COLO668 (cell line): Measurements from ENCODE around the gene NBDY.
"Not testable (repeated sequence)": the region's sequence is repeated elsewhere in the genome, so short reads cannot be mapped to it uniquely, and the experiment has no call there.

ENCODE experiments used
- DNase-seq: peaks from one replicate; lab custom pipeline; 2025; ENCODE audit not compliant: unreplicated experiment; lab: John Stamatoyannopoulos, UW

Gene NBDY

GRCh38 chrX:56800307-56800706 is 71.3 kb downstream of the NBDY start:
- DNase-seq: no peak

- no peak for DNase-seq
These were observed 71.8 kb downstream of the NBDY start for GRCh38 chrX:56800801-56801200.

DNA sequence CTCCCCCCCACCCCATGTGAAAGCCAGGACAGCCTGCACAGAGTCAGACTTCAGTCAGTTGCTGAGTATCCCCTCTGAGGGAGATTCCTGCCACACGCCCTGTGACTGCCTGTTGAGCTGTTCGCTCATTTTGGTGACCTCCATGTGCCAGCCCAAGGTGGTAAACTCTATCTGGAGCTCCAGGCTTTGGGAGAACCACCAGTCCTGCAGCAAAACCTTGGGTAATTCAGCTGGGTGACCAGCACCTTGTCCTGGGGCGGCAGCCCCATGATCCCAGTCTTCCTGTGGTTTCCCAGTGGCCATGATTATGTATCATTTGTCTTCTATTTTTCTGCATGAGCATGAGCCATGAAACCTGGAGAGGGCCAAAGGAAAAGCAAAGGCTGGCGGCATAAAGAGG is 73.4 kb downstream of the NBDY start:
- no peak for DNase-seq

- no peak for DNase-seq
These were observed 74.1 kb downstream of the NBDY start for GRCh38 chrX:56802921-56803849.

- no peak for DNase-seq
These were observed 75.0 kb downstream of the NBDY start for GRCh38 chrX:56803850-56804681.

- DNase-seq: no peak
These were observed 75.8 kb downstream of the NBDY start for GRCh38 chrX:56804867-56805266.

DNA sequence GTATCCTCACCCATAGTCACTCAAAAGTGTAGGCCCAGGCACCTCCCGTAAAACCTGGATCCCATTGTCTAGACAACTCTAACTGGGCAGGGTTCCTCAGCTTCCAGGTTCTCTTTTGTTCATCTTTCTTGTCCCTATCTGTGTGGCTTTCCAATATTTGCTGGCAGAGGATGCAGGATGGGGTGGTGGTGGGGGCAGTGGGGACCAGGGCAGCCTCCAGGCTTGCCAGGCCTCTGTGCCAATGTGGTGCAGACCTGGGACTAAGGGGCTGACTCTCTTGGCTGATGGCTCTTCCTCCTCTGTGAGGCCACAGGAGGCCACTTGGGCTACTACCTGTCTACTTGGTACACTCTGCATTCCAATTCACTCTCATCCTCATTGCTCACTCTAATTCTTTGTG is 76.4 kb downstream of the NBDY start:
- DNase-seq: no peak

- not testable (repeated sequence) for DNase-seq
These were observed 77.1 kb downstream of the NBDY start for GRCh38 chrX:56806176-56806575.

- no peak for DNase-seq
These were observed 82.6 kb downstream of the NBDY start for GRCh38 chrX:56811599-56811998.

DNA sequence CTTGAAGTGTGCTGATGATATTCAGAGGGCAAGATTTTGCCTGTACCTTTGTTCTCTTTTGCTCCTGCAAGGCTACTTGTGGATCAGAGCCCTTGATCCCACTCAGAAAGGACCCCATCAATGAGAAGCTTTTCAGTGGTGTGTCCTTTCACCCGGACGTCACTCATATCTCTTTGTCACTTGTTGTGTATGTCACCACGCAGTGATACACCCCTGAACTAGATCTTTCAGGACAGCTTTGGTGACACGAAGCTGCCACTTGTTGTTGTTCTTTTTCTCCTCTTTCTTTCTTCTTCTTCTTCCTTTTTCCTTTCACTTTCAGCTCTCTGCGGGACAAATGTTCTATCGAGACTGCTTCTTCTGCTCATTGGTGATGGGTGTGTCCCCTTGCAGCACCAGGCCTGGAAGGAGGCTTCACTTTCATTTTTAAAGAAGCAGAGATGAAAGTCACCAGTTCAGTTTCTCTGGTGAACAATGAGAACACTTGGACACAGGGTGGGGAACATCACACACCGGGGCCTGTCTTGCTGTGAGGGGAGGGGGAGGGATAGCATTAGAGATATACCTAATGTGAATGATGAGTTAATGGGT is 83.6 kb downstream of the NBDY start:
- DNase-seq: no peak

- DNase-seq: no peak
These were observed 84.3 kb downstream of the NBDY start for GRCh38 chrX:56813318-56813837.

- DNase-seq: no peak
These were observed 88.1 kb downstream of the NBDY start for GRCh38 chrX:56817179-56817578.

DNA sequence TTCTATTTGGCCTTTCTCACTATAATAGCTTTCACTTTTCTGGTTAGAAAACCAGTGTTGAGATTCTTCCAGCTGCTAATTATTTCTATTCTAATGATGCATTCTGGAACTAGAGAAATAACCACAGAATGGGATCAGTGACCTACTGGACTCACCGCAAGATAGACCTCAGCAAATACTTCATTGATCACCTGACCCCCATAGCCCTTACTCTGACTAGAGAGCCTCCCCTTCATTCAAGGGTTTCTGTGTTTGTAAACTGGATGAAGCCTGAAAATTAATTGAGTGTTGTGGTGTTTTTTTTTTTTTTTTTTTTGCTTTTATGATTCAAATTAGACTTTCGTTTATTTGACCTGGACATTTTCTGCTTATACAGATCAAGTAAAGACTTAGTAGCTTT is 97.0 kb downstream of the NBDY start:
- no peak for DNase-seq

DNA sequence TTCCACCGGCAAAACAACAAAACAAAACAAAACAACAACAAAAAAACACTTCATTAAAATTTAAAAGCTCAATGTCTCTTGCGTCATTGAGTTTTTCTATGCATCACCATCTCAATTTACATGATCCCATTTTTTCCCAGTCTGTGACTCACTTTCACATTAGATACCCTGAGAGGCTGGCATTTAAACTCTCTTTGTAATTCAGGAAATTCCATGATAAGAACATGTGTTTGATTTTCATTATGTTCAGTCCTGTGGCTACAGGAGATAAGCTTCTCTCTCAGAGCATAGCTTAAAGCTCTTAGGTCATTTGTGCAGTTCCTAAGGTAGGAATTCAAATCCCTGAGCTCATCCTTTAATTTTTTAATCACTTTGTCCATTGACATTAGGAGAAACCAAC is 104.6 kb downstream of the NBDY start:
- DNase-seq: no peak

GRCh38 chrX:56853436-56853835 is 124.4 kb downstream of the NBDY start:
- DNase-seq: peak; percentile 0

- DNase-seq: no peak
These were observed 128.0 kb downstream of the NBDY start for GRCh38 chrX:56857042-56857441.

DNA sequence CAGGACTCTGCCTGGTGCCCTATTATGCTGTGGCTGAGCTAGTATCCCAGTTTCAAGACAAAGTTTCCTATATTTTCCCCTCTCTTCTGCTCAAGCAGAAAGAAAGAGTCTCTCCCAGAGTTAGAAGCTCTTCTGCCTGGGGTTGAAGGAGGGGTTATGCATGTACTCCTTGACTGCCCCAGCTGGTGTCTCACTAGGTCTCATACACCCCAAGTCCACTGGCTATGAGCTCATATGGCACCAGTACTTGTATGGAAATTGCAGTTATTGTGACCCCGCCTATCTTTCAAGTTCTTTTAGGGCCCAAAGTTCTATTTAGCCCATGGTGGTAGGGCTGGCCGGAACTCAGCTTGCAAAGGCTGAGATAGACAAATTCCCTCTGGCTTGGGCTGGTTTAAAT is 131.8 kb downstream of the NBDY start:
- no peak for DNase-seq
